Thoracic aorta (tissue), 2 donors: ENCODE results near the gene PTPRE. TPM values are rescaled to one million over a fixed set of nuclear protein-coding genes. Genes with fewer than 3 reads are reported as not detected.

Experiments
- ATAC-seq: fragments of 150-250 bp; one replicate; pipeline ENCODE4 v1.8.0; 2017; ENCODE audit warnings: low read depth; ENCODE audit not compliant: insufficient number of reproducible peaks, low FRiP score
- DNase-seq: peaks from one replicate; pipeline ENCODE4 v3.0.0-alpha.2; 2020; ENCODE audit warnings: low spot score
- H3K27ac ChIP-seq, 2 donors: fragments of 200-600 bp; sonication (generic); 1 replicate in 1 of 2; 2 replicates in 1 of 2; pipeline ENCODE4 v1.5.1; 2016; ENCODE audit warnings: mild to moderate bottlenecking in 2 of 2, moderate library complexity in 2 of 2
- H3K27me3 ChIP-seq: fragments of 200-600 bp; sonication (generic); replicated peaks from 2 replicates; pipeline ENCODE4 v1.6.0; 2016; ENCODE audit warnings: mild to moderate bottlenecking; ENCODE audit not compliant: insufficient read depth
- H3K36me3 ChIP-seq: fragments of 200-600 bp; sonication (generic); one replicate; pipeline ENCODE4 v1.5.1; 2016
- H3K4me1 ChIP-seq, 2 donors: fragments of 200-600 bp; sonication (generic); 1 replicate in 1 of 2; 2 replicates in 1 of 2; pipeline versions ENCODE4 v1.5.1 to v1.6.0; 2016; ENCODE audit warnings: low read depth in 2 of 2, mild to moderate bottlenecking in 1 of 2; ENCODE audit not compliant: control insufficient read depth in 1 of 2
- H3K4me3 ChIP-seq: fragments of 200-600 bp; sonication (generic); 2 replicates; pipeline ENCODE4 v1.5.1; 2016; ENCODE audit warnings: mild to moderate bottlenecking
- H3K9me3 ChIP-seq: fragments of 200-600 bp; sonication (generic); 2 replicates; pipeline ENCODE4 v1.5.1; 2016
- total RNA-seq, 2 donors: library from RNA; depleted of rRNA; stranded (reverse); fragments of >200 nt; gene quantifications; one replicate each; pipeline versions ENCODE4 v1.1.0 to v1.2.3, GENCODE V29; 2016
- TF ChIP-seq, protein P1 (sequence below): fragments of 200-600 bp; sonication (generic); IDR thresholded peaks from one replicate; pipeline ENCODE4 v1.5.1; 2019; ENCODE audit warnings: antibody characterized with exemption

Gene PTPRE
- total RNA-seq, 2 donors from 2014 or later = 41.9 to 45.1 TPM

DNA sequence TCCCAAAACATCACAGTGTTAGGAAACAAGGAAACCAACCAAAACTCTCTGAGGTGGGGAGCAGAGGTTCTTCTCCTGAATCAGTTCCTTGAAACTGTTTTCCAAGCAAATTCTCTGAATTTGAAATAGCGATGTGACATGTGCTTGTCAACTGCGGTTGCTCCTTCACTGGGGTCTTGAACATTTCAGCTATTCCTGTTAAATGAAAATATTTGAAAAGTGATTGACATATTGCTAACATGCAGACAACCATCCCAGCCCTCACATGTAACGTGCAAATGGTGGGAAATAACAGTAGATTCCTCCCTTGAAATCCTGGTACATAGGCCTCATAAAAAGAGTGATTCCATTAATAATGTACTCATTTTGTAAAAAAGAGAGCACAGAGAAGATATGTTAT lies 203.4 kb downstream of the PTPRE start:
- TF ChIP-seq, protein P1, sequence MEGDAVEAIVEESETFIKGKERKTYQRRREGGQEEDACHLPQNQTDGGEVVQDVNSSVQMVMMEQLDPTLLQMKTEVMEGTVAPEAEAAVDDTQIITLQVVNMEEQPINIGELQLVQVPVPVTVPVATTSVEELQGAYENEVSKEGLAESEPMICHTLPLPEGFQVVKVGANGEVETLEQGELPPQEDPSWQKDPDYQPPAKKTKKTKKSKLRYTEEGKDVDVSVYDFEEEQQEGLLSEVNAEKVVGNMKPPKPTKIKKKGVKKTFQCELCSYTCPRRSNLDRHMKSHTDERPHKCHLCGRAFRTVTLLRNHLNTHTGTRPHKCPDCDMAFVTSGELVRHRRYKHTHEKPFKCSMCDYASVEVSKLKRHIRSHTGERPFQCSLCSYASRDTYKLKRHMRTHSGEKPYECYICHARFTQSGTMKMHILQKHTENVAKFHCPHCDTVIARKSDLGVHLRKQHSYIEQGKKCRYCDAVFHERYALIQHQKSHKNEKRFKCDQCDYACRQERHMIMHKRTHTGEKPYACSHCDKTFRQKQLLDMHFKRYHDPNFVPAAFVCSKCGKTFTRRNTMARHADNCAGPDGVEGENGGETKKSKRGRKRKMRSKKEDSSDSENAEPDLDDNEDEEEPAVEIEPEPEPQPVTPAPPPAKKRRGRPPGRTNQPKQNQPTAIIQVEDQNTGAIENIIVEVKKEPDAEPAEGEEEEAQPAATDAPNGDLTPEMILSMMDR = no peak
- DNase-seq (no peak), ATAC-seq (no peak)
- no peaks in the 10 kb centered on the region for H3K4me1 ChIP-seq
- no peaks in the 10 kb centered on the region for H3K36me3 ChIP-seq
- H3K9me3 ChIP-seq = no peaks in the 10 kb centered on the region
- no peaks in the 10 kb centered on the region for H3K27me3 ChIP-seq
- no peak overlapping the region for H3K27ac ChIP-seq
- no peak overlapping the region for H3K4me3 ChIP-seq

- TF ChIP-seq, protein P1 = no peak
- Histone ChIP-seq H3K4me3 (no peak overlapping the region), H3K36me3 (no peaks in the 10 kb centered on the region), H3K9me3 (no peaks in the 10 kb centered on the region), H3K27ac (no peak overlapping the region), H3K27me3 (no peaks in the 10 kb centered on the region), H3K4me1 (no peaks in the 10 kb centered on the region)
- no peak for DNase-seq
- no peak for ATAC-seq
Observed at GRCh38 chr10:128111696-128112095, 204.8 kb downstream of the PTPRE start.

DNA sequence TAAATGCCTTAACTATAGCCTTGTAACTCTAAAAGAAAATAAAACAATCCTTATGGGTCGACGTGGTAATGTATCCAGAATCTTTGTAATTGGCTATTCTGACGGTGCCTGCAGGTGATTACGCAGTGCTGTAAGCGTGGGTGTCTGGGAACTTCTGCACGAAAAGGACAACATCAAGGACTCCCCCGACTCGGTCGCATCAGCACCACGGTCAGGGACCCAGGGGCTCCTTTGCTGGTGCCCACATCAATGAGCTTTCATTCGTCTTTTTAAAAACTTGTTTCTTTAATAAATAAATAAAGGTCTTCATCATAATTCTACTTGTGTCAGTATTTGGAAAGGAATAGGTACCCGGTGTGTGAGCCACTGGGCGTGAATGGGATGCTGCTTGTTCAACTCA lies 206.1 kb downstream of the PTPRE start:
- H3K4me1 ChIP-seq = no peaks in the 10 kb centered on the region
- DNase-seq (no peak), ATAC-seq (no peak)
- no peaks in the 10 kb centered on the region for H3K9me3 ChIP-seq
- H3K4me3 ChIP-seq = no peak overlapping the region
- H3K27me3 ChIP-seq = no peaks in the 10 kb centered on the region
- no peak overlapping the region for H3K27ac ChIP-seq
- TF ChIP-seq, protein P1 = no peak
- H3K36me3 ChIP-seq = no peaks in the 10 kb centered on the region

DNA sequence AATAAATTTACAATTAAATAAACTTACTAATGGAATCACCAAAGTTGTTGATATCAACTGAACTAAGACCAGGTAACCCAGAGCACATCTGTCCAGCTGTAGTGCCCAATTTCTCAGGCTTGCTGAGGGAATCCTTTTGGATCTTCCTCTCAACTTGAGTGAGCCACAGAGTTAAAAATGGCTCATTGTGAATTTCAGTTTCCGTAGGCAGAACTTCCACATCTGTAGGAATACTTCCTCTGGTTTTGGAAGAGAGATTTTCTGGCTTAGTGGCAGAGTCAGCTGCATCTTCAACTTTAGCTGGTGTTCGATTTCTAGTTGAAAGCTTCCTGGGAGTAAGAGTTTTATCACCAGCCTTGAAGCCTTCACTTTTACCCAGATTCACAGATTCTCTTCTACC lies 208.0 kb downstream of the PTPRE start:
- Histone ChIP-seq H3K36me3 (no peaks in the 10 kb centered on the region), H3K4me1 (no peaks in the 10 kb centered on the region), H3K27ac (no peak overlapping the region), H3K27me3 (no peaks in the 10 kb centered on the region), H3K4me3 (no peak overlapping the region), H3K9me3 (no peaks in the 10 kb centered on the region)
- TF ChIP-seq, protein P1 = no peak
- DNase-seq (no peak), ATAC-seq (no peak)

DNA sequence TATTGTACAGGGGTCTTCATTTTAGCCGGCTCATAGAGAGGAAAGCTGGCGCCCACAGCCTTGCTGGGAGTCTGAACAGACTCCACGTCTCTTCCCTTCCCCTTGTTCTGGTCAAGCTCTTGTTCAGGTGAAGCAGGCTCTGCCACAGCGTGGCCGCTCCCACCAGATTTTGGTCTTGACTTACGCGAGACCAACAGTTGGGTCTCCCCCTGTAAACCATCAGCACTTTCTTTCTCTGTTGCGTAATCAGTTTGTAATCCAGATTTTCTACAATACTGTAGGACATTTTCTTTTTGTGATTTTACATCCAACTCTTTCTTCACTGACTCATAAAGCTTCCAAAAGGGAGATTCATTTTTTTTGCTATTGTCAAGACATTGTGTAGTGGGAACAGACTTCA lies 208.5 kb downstream of the PTPRE start:
- H3K36me3 ChIP-seq = no peaks in the 10 kb centered on the region
- no peak for ATAC-seq
- TF ChIP-seq, protein P1 = no peak
- H3K4me1 ChIP-seq = no peaks in the 10 kb centered on the region
- no peak overlapping the region for H3K4me3 ChIP-seq
- H3K27ac ChIP-seq = no peak overlapping the region
- no peaks in the 10 kb centered on the region for H3K27me3 ChIP-seq
- H3K9me3 ChIP-seq = no peaks in the 10 kb centered on the region
- no peak for DNase-seq
